G401 (cell line): ENCODE data around the gene TPRKB. TPM values are rescaled to one million over a fixed set of nuclear protein-coding genes. Genes with fewer than 3 reads are reported as not detected.
"Not testable (repeated sequence)": the region's sequence is repeated elsewhere in the genome, so short reads cannot be mapped to it uniquely, and the experiment has no call there.

ENCODE experiments used
- DNase-seq: peaks from one replicate; pipeline ENCODE4 v3.0.0-alpha.2; 2015; ENCODE audit warnings: low spot score
- in situ Hi-C: cut with HindIII; loops from 2 replicates; pipeline ENCODE4 v1.10.0; 2016; ENCODE audit warnings: low sequenced_read_pairs, mixed read lengths
- total RNA-seq: library from RNA; depleted of rRNA; stranded (reverse); fragments of >200 nt; shearing (Covaris generic); gene quantifications from 2 replicates; pipeline ENCODE4 v1.2.3, GENCODE V29; 2014

Gene TPRKB
- total RNA-seq, 1 experiment from 2014 or later = 63.8 TPM

DNA sequence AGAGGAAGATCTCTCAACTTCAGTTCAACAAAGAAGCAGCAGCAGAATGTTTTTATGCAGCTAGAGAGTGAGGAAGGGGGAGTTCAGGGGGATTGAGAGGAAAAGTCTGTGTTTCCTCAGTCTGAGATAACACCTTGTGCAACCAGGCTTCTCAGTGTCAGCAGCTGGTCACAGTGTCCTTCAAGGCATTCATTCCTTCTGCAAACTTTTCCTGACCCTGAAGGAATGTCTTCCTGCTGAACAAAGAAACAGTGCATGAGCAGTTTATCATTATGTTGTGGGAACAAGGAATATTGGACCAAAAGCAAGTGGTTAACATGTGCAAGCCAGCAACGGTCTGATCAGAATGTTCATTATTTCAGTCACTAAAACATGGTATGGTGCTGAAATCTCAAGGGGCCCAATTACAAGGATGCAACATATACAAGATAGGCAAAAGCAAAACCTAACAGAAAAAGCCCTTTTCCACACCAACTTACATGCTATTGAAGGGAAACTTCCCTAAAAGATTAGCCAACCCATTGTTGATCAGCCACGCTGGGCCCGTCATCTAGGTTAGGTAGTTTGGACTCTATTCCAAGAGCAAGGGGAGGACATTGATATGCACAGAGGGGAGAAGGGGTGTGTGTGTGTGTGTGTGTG lies 34.2 kb downstream of the TPRKB start:
- DNase-seq, in situ Hi-C loops: not testable (repeated sequence)

DNA sequence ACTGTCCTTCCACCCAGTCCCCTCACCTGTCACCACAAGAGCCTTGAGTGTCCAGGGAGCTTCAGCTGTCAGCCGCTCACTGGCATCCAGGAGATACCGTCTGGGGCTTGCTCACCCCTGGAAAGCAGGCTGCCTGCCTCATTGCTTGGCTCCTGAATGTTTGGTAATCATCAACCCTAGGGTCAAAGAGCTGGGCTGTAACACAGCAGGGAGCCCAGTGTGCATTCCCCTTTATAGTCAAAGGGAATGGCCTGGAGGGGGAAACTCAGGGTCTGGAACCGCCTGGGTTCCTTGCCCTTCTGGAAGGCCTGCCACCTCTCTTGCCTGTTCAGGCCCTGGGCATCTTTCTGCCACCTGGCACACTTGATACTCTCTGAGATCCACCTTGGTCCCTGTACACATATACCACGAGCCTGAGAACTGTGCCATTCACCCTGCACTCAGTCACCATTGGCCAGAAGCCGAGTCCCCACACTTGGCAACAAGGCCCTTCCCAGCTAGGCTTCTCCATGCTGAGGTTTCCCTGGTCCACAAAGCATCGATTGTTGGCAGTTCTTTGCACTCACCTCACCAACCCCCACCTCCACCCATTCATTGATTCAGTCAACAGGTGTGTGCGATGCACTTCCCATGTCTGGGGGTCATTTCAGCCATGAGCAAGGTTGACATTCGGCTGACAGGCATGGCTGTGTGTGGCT lies 35.0 kb downstream of the TPRKB start:
- in situ Hi-C loops = no loop called here
- DNase-seq = no peak

DNA sequence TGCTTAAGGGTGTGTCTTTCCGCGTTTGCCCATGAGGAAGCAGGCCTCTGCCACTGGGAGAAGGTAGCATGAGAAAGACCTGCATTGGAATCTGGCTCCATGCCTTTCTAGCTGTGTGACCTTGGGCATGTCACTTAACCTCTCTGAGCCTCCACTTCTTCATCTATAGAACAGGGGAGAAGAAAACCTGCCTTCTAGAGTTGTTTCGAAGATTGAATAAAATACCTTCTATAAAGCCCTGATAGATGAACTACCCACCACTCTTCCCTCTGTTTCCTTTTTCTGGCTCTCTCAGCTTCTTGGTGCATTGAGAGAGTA lies 35.7 kb downstream of the TPRKB start:
- DNase-seq, in situ Hi-C loops: not testable (repeated sequence)

DNA sequence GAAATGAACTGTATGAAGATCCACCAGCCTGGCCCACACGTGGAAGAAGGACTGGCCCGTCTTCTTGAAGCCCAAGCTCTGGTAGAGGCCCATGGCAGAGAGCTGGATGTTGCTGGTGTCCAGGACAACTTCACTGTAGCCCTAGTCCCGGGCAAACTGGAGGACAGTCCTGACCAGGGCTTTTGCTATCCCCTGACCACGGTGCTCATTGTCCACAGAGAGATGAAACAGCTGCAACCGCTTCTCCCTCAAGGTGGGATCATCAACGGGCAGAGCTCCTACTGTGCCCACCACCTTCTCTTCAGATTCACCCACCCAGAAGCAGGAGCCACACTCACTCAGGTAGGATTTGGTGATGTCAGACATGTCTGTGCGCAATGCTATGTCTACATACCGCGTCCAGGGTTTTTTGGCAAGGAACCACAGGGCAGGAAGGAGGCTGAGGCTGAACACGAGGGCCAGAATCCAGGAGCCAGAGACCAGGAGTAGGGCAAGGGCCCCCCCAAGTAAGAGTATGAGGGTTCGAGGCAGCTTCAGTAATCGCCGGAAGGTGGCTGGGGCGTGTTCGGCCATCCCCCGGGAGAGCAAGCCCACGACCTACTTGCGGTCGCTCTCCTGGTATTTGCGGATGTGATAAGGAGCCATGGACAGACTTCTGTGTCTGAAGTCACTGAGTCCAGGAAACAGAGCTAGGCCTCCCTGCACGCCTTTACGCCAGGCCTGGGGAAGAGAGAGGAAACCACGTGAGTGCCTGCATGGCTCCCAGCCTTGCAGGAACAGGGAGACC lies 36.3 kb downstream of the TPRKB start:
- no peak for DNase-seq
- in situ Hi-C loops = no loop called here

DNA sequence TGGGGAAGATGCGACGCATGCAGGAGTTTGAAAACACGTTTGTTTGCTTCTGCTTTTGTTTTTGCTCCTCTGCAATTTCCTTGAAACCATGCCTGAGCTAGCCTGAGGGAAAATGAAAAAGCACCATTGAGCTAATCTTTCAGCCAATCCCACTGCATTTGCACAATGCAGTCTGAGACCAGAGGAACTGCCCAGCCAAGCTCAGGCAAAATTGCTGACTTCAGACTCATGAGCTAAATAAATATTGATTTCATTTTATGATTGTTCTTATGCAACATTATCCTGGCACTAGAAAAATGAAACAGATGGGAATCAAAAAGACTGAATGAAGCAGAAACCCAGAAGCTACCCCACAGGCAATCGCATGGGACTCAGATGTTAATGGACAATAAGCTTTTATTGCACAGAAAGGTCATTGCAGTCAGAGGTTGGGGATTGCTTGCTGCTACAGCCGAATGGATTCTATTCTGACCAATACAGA lies 37.0 kb downstream of the TPRKB start:
- in situ Hi-C loops = no loop called here
- peak; percentile 19 for DNase-seq

DNA sequence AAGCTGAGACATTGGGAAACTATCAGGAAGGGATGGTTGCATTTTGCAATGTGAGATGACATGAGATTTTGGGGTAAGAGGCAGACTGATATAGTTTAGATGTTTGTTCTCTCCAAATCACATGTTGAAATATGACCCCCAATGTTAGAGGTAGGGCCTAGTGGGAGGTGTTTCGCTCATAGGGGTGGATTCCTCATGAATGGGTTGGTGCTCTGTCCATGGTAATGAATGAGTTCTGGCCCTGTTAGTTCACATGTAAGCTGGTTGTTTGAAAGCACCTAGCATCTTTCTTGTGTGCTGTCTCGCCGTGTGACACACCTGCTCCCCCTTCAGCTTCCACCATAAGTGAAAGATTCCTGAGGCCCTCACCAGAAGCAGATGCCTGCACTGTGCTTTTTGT lies 37.7 kb downstream of the TPRKB start:
- in situ Hi-C loops = no loop called here
- no peak for DNase-seq

DNA sequence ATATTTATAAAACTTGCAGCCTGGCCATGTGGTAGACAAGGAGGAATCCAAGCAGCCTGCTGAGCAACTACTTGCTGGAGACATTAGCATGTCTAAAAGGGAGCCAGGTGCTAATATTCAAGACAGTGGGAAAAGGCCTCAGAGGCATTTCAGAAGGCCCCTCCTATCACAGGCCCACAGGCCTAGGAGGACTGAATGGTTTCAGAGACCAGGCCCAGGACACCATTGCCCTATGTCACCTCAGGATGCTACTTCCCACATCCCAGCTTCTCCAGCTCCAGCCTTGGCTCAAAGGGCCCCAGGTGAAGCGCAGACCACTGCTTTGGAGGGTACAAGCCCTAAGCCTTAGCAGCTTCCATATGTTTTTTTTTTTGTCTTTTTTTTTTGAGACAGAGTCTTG lies 39.0 kb downstream of the TPRKB start:
- no peak for DNase-seq
- in situ Hi-C loops = no loop called here

DNA sequence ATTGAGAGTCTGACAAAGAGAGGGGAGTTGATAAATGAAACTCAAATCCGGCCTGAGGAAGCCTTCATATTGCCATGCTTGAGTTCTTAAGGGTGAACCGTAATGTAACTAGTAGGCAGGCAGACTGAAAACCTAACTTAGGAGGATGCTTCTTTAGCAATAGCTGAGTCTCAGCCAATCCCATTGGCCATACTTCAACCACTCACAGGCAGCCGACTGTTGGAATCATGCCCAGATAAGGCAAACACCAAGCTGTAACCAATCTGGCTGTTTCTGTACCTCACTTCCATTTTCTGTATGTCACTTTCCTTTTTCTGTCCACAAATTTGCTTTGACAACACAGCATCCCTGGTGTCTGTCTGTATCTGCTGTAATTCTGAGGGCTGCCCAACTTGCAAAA lies 39.5 kb downstream of the TPRKB start:
- DNase-seq = peak; percentile 24
- in situ Hi-C loops = no loop called here

DNA sequence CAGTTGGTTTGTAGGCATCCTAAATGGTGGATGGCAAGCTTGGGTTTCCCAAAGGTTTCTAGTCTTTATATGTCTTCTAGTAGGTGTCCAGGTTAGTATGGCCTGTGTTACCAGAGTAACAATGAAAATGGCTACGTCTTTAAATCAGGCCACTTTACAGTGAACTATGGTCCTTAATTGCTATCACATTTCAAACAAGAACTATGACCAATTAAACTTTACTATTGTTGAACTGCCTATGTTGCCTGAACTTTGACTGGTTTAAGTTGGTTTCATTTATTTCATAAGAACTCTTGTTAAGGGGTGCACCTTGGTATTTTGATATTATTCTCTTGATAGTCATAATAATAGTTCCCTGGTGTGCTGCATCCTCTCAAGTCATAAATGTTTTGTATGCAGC lies 40.2 kb downstream of the TPRKB start:
- DNase-seq, in situ Hi-C loops: not testable (repeated sequence)

DNA sequence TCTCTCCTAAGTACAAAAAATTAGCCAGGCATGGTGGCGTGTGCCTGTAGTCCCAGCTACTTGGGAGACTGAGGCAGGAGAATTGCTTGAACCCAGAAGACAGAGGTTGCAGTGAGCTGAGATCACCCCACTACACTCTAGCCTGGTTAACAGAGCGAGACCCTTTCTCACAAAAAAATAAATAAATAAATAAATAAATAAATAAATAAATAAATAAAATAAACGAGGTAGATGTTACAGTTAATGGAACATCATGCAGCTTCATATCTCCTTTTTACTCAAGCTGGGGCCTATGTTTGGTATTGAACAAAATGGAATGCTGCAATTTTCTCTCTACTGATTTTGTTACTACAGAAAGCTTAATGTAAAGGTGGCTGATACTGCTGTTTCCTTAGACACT lies 40.6 kb downstream of the TPRKB start:
- DNase-seq, in situ Hi-C loops: not testable (repeated sequence)

DNA sequence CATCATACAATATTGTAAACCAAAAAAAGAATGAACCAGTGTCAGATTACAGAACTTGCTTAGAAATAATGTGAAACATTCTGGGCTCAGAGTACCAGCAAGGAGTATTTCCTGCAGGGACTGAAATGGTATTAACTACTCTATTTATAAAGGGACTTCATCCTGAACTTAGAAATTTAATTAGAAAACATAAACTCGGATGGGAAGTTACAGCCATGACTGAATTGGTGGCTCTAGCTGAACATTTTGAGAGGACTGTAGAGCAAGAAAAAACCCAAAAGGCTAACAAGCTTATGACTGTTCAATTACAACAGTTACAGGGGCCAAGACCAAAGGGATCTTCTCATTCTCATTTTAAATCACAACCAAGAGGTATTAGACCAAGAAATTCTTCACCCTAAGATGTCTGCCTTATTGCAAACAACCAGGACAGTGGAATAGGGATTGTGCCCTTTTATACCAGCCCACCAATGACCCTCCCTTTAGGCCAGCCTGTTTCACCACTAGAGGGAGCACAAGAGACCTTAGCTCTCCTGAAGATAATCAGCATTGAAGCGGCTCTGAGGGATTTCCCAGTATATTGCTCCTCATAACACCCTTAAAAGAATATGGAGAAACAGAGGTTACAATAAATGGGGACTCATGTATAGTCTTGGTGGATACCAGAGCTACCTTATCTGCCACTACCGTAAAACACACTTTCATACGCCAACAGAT lies 46.6 kb downstream of the TPRKB start:
- in situ Hi-C loops = not testable (repeated sequence)
- DNase-seq = peak; percentile 26

DNA sequence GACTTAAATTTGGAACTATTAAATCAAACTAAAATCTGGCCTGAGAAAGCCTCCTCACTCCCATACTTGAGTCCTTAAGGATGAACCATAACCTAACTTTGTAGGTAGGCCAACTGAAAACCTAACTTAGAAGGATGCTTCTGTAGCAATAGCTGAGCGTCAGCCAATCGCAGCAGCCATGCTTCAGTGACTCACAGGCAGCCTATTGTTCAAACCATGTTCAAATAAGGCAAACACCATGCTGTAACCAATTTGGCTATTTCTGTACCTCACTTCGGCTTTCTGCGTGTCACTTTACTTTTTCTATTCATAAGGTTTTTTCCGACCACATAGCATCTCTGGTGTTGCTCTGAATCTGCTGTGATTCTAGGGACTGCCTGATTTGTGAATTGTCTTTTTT lies 48.7 kb downstream of the TPRKB start:
- DNase-seq, in situ Hi-C loops: not testable (repeated sequence)

DNA sequence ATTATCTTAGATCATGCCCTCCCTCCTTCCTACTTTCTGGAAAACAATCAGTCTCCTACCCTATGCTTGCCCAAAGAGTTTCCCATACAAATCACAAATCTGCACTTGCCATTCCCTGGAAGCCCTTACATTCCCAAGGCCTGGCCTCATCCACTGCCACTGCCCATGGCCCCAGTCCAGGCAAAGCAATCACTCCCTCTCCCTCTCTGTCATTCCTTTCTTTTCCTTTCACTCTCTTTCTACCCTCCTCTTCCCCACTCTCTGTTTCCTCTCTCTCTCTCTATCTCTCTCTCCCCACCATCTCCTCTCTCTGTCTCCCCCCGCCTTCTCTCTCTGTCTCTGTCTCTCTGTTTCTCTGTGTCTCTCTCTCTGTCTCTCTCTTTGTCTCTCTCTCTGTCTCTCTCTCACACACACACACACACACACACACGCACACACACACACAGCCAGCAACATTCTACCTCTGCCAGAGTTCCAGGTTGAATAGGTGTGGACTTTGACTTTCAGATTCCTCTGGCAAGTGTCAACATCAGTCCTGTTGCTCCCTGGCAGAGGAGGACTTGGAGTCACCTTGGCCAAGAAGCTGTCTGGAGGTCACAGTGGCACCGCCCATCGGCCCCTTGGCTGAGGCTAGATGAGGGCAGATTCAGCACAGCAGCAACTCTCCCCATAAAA lies 51.2 kb downstream of the TPRKB start:
- in situ Hi-C loops = no loop called here
- no peak for DNase-seq

DNA sequence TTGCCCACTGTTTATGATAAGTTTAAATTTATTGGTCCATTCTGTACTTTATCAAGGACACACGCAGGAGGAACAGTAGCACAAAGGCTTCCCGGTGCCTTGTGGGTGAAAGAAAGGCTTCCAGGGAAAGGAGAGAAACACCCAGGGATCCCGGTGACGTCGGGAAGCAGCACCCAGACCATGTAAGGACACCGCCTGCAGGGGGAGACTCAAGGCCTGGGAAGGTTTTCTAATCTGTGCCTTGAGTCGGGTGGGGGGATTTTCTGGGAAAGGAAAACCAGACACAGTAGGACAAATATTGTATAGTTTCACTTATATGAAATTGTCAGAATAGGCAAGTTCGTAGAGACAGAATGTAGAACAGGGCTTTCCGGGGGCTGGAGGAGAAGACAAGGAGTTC lies 52.2 kb downstream of the TPRKB start:
- in situ Hi-C loops, DNase-seq: not testable (repeated sequence)

DNA sequence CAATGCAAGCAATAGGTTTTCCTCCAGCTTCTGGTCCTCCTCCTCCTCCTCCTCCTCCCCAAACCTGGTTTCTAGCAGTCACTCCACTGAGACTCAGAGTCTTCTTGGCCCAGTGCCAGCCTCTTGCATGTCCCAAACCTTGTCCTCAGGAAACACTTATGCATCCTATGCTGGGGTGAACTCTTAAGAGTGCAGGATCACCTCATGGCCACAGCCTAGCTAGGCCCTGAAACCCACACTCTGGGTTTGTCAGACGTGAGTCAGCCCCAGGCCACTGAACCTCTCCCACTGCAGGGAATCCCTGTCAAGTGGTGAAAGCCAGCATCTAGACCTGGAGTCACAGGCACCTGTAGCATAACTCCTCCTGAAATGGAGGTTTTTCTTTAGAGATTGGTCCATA lies 52.8 kb downstream of the TPRKB start:
- in situ Hi-C loops, DNase-seq: not testable (repeated sequence)

DNA sequence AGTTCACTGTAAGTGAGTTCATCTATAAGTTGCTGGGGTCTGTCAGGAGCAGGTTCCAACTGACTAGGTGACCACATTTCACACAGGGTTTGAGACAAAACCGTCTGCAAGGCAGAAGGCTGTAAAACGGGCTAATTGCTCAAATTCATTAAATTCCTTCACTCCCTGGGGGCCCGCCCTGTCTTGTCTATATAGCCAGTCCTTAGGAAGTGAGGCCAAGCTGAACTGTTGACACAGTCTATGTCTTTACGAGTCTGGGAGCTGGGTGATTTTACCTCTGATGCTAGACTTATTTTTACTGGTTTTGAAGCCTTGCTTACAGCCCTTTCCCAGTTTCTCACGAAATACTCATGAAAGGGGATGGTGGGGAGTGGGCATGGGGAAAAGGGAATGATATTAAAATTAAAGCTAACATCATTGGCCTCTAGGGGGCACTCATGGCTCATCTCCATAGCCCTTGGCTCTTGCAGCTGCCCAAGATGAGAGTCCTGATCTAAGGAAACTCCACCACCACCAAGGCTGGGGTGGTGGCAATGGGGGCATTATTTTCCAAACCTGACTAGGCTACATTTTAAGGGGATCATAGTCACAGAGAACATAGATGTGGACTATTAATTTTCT lies 57.1 kb downstream of the TPRKB start:
- in situ Hi-C loops = not testable (repeated sequence)
- peak; percentile 77 for DNase-seq
